ENCODE data around the gene SIDT2. TPM values are rescaled to one million over a fixed set of nuclear protein-coding genes. Genes with fewer than 3 reads are reported as not detected.

The SIDT2 gene
- total RNA-seq, 1 experiment from 2014 or later, result 20.3 TPM

DNA sequence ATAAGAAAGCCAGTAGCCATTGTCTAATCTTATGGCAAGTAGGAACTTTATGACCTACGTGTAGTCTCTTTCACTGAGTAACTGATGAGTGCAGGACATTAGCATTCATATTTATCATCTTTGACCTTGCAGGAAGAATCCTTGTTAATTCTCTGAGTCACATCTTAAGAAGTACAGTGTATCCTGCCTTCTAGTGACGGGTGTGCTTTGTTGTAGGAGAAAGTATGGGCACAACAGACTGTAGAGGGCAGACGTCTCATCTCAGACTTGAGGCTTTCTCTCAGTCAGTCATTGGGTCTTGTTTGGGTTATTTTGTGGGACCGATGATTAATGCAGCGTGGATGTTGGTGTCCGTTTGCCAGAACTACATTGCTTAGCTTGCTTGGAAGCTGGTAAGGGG lies 60.8 kb downstream of the SIDT2 start:
- no peak overlapping the region for H3K4me3 ChIP-seq
- CTCF ChIA-PET, result no interaction called here

More for the DNA sequence above, 60.8 kb downstream of the SIDT2 start:
- Histone ChIP-seq H3K79me2 (ENCODE audit: low read depth) (peaks cover under 1% of the 10 kb centered on the region; the same call in 1 of the 2 replicates), H3K27me3 (ENCODE audit: insufficient read depth, low read depth) (no peaks in the 10 kb centered on the region), H3K27ac (no peak overlapping the region), H3K36me3 (ENCODE audit: low read depth) (peaks cover 7% of the 10 kb centered on the region), H3K9me2 (ENCODE audit: insufficient read depth) (no peaks in the 10 kb centered on the region), H4K20me1 (ENCODE audit: insufficient read depth) (no peaks in the 10 kb centered on the region), H3K4me2 (no peak overlapping the region), H3F3A (ENCODE audit: insufficient read depth, low read depth) (peaks cover 12% of the 10 kb centered on the region; the same call in 1 of the 2 replicates), H3K9me3 (ENCODE audit: insufficient read depth, low read depth) (no peaks in the 10 kb centered on the region), H2AFZ (no peak overlapping the region), H3K4me1 (replicated peaks; ENCODE audit: insufficient read depth) (no peaks in the 10 kb centered on the region)
- POLR2A ChIA-PET (ENCODE audit: unreplicated experiment), result no interaction called here
- no peak for DNase-seq
- TF ChIP-seq EZH2 (IDR thresholded peaks at IDR 0.05; ENCODE audit: low read depth), result no peak
- TF ChIP-seq, protein P1, sequence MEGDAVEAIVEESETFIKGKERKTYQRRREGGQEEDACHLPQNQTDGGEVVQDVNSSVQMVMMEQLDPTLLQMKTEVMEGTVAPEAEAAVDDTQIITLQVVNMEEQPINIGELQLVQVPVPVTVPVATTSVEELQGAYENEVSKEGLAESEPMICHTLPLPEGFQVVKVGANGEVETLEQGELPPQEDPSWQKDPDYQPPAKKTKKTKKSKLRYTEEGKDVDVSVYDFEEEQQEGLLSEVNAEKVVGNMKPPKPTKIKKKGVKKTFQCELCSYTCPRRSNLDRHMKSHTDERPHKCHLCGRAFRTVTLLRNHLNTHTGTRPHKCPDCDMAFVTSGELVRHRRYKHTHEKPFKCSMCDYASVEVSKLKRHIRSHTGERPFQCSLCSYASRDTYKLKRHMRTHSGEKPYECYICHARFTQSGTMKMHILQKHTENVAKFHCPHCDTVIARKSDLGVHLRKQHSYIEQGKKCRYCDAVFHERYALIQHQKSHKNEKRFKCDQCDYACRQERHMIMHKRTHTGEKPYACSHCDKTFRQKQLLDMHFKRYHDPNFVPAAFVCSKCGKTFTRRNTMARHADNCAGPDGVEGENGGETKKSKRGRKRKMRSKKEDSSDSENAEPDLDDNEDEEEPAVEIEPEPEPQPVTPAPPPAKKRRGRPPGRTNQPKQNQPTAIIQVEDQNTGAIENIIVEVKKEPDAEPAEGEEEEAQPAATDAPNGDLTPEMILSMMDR (conservative IDR thresholded peaks at IDR 0.05), result no peak
- intact Hi-C loops (cut with micrococcal nuclease; ENCODE audit: unreplicated experiment), result no loop called here
- BruUV-seq (replicated peaks), result no TSS peak

Other genes with a start within 250 kb of the SIDT2 start
- 28.6 and 30.2 TPM in 2 replicates for gene SIK3, start 80.3 kb upstream of the SIDT2 start, total RNA-seq (2021)
- gene PAFAH1B2, start 34.5 kb upstream of the SIDT2 start, total RNA-seq (2021), result 83.7 and 91.3 TPM in 2 replicates
- 11.0 and 16.9 TPM in 2 replicates for gene TAGLN, start 20.6 kb downstream of the SIDT2 start, total RNA-seq (2021)
- 41.6 and 50.4 TPM in 2 replicates for gene PCSK7, start 53.3 kb downstream of the SIDT2 start, total RNA-seq (2021)
- 27.2 and 28.1 TPM in 2 replicates for gene RNF214, start 53.9 kb downstream of the SIDT2 start, total RNA-seq (2021)
- 5.7 and 8.8 TPM in 2 replicates for gene BACE1-AS, start 112.6 kb downstream of the SIDT2 start, total RNA-seq (2021)
- gene BACE1, start 137.5 kb downstream of the SIDT2 start, total RNA-seq (2021), result 9.6 and 10.6 TPM in 2 replicates
- gene CEP164, start 149.1 kb downstream of the SIDT2 start, total RNA-seq (2021), result 33.0 and 33.9 TPM in 2 replicates